HUES64 (cell line): ENCODE measurements around the gene NAXE.

Experiments
- H3K27ac ChIP-seq: 2 replicates; pipeline ENCODE4 v1.7.0; 2013; ENCODE audit warnings: low read depth, low read length, inconsistent platforms
- H3K27me3 ChIP-seq: 2 replicates; pipeline ENCODE4 v1.6.1; 2013; ENCODE audit warnings: mild to moderate bottlenecking, low read length; ENCODE audit not compliant: insufficient read depth
- H3K36me3 ChIP-seq: 2 replicates; pipeline ENCODE4 v1.6.1; 2013; ENCODE audit warnings: mild to moderate bottlenecking, low read length; ENCODE audit not compliant: insufficient read depth
- H3K4me1 ChIP-seq: 2 replicates; pipeline ENCODE4 v1.6.1; 2013; ENCODE audit warnings: mild to moderate bottlenecking, low read length, moderate library complexity; ENCODE audit not compliant: insufficient read depth
- H3K4me3 ChIP-seq: 2 replicates; pipeline ENCODE4 v1.5.1; 2013; ENCODE audit warnings: mild to moderate bottlenecking, low read length, moderate library complexity
- H3K9ac ChIP-seq: 2 replicates; pipeline ENCODE4 v1.6.1; 2013; ENCODE audit warnings: mild to moderate bottlenecking, low read depth, low read length
- H3K9me3 ChIP-seq: 2 replicates; pipeline ENCODE4 v1.6.1; 2013; ENCODE audit warnings: low read depth, low read length; ENCODE audit not compliant: insufficient read depth
- WGBS: fragments of 150-250, 120-280 bp; methylation state at CpG from one replicate; pipeline ENCODE4 v1.1.7; 2013; ENCODE audit warnings: missing lambda C conversion rate; 5-methylcytosine and 5-hydroxymethylcytosine counted together

NAXE gene

DNA sequence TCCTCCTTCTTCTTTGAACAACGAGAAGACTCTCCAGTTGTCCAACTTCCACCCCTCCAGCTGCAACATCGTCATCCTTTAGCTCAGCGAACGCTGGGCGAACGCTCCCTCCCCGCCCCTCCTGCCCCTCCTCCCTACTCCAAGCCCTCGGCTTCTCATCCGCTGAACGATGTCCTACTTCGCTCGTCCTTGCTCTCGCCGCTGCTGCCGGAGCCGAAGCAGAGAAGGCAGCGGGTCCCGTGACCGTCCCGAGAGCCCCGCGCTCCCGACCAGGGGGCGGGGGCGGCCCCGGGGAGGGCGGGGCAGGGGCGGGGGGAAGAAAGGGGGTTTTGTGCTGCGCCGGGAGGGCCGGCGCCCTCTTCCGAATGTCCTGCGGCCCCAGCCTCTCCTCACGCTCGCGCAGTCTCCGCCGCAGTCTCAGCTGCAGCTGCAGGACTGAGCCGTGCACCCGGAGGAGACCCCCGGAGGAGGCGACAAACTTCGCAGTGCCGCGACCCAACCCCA, 50.2 kb downstream of the NAXE start, which contains the start of gene BCAN:
Gene BCAN, plus strand, starts transcription at position 357 of the 504 bp plus-strand sequence. CDS start 3,938 bp downstream, outside the sequence.
- no peak within 1 kb of the TSS for H3K27ac ChIP-seq
- H3K4me3 ChIP-seq = peak within 1 kb of the TSS; percentile 61
- no peaks in the 10 kb centered on the region for H3K36me3 ChIP-seq
- H3K27me3 ChIP-seq = peaks cover 91% of the 10 kb centered on the region
- under 1% methylated on average over 44 of the region's 46 CpGs for WGBS
- peaks cover 12% of the 10 kb centered on the region; the same call in 1 of the 2 replicates for H3K4me1 ChIP-seq
- no peaks in the 10 kb centered on the region for H3K9me3 ChIP-seq
- H3K9ac ChIP-seq = no peak within 1 kb of the TSS

DNA sequence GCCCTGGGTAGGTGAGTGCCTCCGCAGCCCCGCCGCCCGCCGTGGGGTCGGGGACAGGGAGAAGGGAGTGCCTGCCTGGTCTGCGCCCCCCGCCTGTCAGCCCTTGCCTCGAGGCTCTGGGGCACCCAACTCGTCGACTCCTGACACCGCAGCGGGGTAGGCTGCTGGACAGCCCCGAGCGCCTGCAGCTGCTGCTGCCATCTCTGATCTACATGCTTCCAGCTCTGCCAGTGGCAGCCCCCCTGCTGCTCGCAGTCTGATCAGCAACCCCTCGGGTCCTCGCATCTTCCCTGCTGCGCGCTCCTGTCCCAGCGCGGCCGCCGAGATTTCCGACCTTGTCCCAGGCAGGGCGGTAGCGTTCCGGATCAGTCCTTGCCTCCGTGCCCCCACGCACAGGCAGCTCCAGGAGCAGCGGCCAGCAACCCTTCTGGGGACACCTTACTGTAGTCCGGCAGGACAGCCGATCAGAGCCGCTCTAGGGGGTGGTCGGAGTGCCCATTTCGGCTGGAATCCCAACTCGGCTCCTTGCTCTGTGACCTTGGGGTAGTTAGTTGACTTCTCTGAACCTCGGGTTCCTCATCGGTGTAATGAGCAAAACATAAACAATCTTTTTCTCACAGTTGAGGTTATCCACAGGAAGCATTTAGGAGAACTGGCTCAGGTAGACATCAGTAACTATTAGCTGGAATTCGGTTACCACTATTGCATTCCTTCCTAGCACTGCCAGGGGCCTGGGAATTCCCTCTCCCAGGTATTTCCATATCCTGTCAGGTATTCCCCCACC, 50.9 kb downstream of the NAXE start:
- Histone ChIP-seq H3K9me3 (no peaks in the 10 kb centered on the region), H3K9ac (no peak overlapping the region), H3K27ac (no peak overlapping the region), H3K36me3 (no peaks in the 10 kb centered on the region), H3K4me1 (peaks cover 12% of the 10 kb centered on the region; the same call in 1 of the 2 replicates), H3K27me3 (peaks cover 91% of the 10 kb centered on the region), H3K4me3 (peak overlapping the region; percentile 61)
- WGBS = 6% methylated on average over 40 of the region's 40 CpGs

DNA sequence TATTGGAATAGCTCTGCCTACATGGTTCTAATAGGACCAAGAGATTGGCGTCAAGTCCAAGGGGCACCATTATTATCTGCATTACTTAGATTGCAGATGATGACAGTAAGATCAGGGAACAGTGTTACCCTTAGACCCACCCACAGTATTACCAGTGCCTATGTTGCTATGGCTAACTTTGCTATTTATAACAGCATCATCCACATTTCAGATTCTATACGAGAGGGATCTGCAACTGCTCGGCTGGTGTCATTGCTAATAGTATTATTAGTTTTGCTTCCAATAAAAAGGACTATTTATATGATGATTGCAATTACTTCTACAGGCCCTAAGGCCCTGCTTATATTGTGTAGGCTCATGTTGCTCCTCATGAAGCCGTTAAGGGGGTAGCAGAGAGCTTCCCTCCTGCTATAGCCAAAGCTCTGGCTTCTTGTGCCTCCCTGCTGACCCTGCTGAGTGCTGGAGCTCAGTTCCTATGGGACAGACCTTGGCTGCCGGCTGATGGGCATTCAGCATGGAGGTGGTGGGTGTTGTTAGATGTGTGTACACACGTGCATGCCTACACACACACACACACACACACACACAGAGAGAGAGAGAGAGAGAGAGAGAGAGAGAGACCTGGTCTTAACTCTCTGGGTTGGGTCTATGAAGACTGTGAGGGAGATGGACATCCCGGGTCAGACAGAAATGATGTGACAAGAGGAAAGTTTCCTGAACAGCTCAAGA, 51.6 kb downstream of the NAXE start:
- H3K9ac ChIP-seq = no peak overlapping the region
- no peak overlapping the region for H3K4me3 ChIP-seq
- H3K36me3 ChIP-seq = no peaks in the 10 kb centered on the region
- peaks cover 12% of the 10 kb centered on the region; the same call in 1 of the 2 replicates for H3K4me1 ChIP-seq
- H3K27ac ChIP-seq = no peak overlapping the region
- WGBS = 59% methylated on average over 3 of the region's 7 CpGs
- no peaks in the 10 kb centered on the region for H3K9me3 ChIP-seq
- H3K27me3 ChIP-seq = peaks cover 91% of the 10 kb centered on the region

DNA sequence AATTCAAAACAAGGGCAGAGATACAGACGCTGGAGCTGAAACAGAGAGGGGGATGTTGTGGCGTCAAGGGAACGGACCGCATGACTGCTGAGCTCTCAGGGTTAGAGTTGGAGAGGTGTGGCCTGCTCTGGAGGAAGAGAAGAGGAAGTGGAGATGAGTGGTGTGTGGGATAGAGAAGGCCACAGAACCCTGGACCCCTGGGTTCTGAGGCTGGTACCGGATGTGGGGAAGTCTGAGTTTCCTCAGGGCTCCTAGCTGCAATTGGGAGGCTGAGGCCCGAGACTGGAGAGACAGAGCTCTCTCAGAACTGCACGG, 52.2 kb downstream of the NAXE start:
- WGBS = 85% methylated on average over 7 of the region's 7 CpGs
- H3K4me3 ChIP-seq = no peak overlapping the region
- H3K27me3 ChIP-seq = peaks cover 91% of the 10 kb centered on the region
- peaks cover 12% of the 10 kb centered on the region; the same call in 1 of the 2 replicates for H3K4me1 ChIP-seq
- no peaks in the 10 kb centered on the region for H3K36me3 ChIP-seq
- H3K9ac ChIP-seq = no peak overlapping the region
- H3K27ac ChIP-seq = no peak overlapping the region
- no peaks in the 10 kb centered on the region for H3K9me3 ChIP-seq
